ENCODE results near the gene MMD2.

MMD2 gene

GRCh38 chr7:4943297-4943696 is 15.7 kb downstream of the MMD2 start:
- DNase-seq (ENCODE audit: low read depth in 2 of 2) = no peak
- TF ChIP-seq CTCF (IDR thresholded peaks at IDR 0.05; ENCODE audit: low read depth, low read length) = no peak
- no peak overlapping the region for H3K4me3 ChIP-seq (replicated peaks in 1 of 2; ENCODE audit: low read depth in 2 of 2, low read length in 2 of 2)

DNA sequence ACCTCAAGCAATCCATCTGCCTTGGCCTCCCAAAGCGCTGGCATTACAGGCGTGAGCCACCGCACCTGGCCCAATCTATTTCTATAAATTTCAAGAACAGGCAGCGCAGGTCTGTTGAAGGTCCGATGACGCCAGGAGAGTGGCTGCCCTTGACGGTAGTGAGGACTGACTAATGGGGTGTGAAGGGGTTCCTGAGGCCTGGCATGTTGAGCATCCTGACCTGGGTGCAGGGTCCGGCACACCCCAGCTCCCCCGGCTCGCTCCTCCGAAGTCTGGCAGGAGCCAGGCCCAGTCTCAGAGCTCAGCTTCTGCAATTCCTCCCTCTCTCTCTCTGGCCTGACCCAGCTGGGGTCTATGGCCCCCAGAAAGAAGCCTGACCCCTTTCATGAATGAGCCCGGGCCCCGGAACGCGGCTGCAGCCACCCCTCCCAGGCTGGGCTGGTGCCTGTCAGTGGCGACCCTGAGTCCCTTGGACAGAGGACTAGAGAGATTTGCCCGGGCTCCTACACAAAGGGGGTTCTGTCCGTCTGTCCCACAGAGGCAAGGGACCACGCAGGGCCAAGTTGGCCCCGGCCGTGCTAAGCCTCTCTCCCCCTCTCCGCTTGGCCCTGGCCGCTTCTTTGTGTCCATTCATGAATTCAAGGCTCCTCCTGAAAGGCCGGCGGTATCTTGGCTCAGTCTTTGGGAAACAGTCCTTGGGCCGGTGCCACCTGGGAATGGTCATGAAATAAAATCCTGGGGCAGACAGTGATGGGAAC is 18.8 kb downstream of the MMD2 start:
- no peak for DNase-seq (ENCODE audit: low read depth in 2 of 2)
- no peak for TF ChIP-seq CTCF (IDR thresholded peaks at IDR 0.05; ENCODE audit: low read depth, low read length)
- H3K4me3 ChIP-seq (replicated peaks in 1 of 2; ENCODE audit: low read depth in 2 of 2, low read length in 2 of 2) = no peak overlapping the region

- TF ChIP-seq CTCF (IDR thresholded peaks at IDR 0.05; ENCODE audit: low read depth, low read length) = no peak
Observed at GRCh38 chr7:4937411-4937810, 21.6 kb downstream of the MMD2 start.

DNA sequence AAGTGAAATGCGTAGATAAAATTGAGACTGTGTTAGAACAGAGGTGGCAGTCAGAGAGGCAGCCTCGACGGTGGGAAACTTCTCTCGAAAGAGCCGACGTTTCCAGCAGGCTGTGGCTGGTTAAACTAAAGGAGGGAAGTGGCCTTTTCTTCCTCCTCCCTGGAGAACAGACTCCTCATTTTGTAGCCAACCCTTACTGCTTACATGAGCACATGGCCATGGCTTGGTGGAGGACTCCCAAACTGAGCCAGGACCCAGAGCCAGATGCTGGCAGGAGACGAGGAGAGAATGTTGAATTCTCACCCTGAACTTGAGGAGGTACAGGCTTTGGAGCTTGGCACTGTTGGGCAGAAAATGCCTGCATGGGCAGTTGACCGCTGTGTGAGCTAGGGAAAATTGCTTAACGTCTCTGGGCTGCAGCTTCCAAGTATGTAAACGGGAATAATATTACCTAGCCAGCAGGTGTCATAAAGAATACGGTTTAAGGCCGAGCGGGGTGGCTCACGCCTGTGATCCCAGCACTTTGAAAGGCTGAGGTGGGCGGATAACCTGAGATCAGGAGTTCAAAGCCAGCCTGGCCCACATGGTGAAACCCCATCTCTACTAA is 24.5 kb downstream of the MMD2 start:
- no peak overlapping the region for H3K4me3 ChIP-seq (replicated peaks in 1 of 2; ENCODE audit: low read depth in 2 of 2, low read length in 2 of 2)
- no peak for DNase-seq (ENCODE audit: low read depth in 2 of 2)
- no peak for TF ChIP-seq CTCF (IDR thresholded peaks at IDR 0.05; ENCODE audit: low read depth, low read length)

More at GRCh38 chr7:4937411-4937810, 21.6 kb downstream of the MMD2 start:
- no peak overlapping the region for H3K4me3 ChIP-seq (replicated peaks in 1 of 2; ENCODE audit: low read depth in 2 of 2, low read length in 2 of 2)
- DNase-seq (ENCODE audit: low read depth in 2 of 2) = no peak

GRCh38 chr7:4931943-4932342 is 27.0 kb downstream of the MMD2 start:
- no peak for DNase-seq (ENCODE audit: low read depth in 2 of 2)
- no peak for TF ChIP-seq CTCF (IDR thresholded peaks at IDR 0.05; ENCODE audit: low read depth, low read length)
- H3K4me3 ChIP-seq (replicated peaks in 1 of 2; ENCODE audit: low read depth in 2 of 2, low read length in 2 of 2) = no peak overlapping the region

- no peak for DNase-seq (ENCODE audit: low read depth in 2 of 2)
- H3K4me3 ChIP-seq (replicated peaks in 1 of 2; ENCODE audit: low read depth in 2 of 2, low read length in 2 of 2) = no peak overlapping the region
- TF ChIP-seq CTCF (IDR thresholded peaks at IDR 0.05; ENCODE audit: low read depth, low read length) = no peak
Observed at GRCh38 chr7:4929005-4929404, 30.0 kb downstream of the MMD2 start.
